ENCODE measurements around the gene ACD.

The ACD gene

GRCh38 chr16:67661101-67661761 is 1.2 kb upstream of the ACD start:
- peak; percentile 40 for DNase-seq

GRCh38 chr16:67660564-67661028 is 536 bp upstream of the ACD start, which contains the start of gene PARD6A:
TSS of gene PARD6A (plus strand) at chr16:67660960. CDS start at chr16:67661039, 79 bp downstream.
- peak; percentile 91 for DNase-seq

- no peak for DNase-seq
These were observed 998 bp downstream of the ACD start for GRCh38 chr16:67658849-67659674.

GRCh38 chr16:67657751-67658518 is 2.1 kb downstream of the ACD start:
- DNase-seq = no peak

GRCh38 chr16:67657017-67657608 is 2.9 kb downstream of the ACD start:
- no peak for DNase-seq

GRCh38 chr16:67656344-67657016 is 3.6 kb downstream of the ACD start:
- DNase-seq = no peak

- DNase-seq = no peak
These were observed 4.7 kb downstream of the ACD start for GRCh38 chr16:67655363-67655762.

GRCh38 chr16:67654403-67654911 is 5.6 kb downstream of the ACD start:
- no peak for DNase-seq

- no peak for DNase-seq
These were observed 6.2 kb downstream of the ACD start for GRCh38 chr16:67653789-67654402.

- DNase-seq = no peak
These were observed 6.8 kb downstream of the ACD start for GRCh38 chr16:67653128-67653788.

GRCh38 chr16:67652578-67653127 is 7.4 kb downstream of the ACD start:
- DNase-seq = no peak

GRCh38 chr16:67651847-67652246 is 8.2 kb downstream of the ACD start:
- DNase-seq = no peak

- DNase-seq = no peak
These were observed 9.0 kb downstream of the ACD start for GRCh38 chr16:67651039-67651438.

- no peak for DNase-seq
These were observed 10.0 kb downstream of the ACD start for GRCh38 chr16:67650023-67650422.

- DNase-seq = no peak
These were observed 10.5 kb downstream of the ACD start for GRCh38 chr16:67649494-67649931.

GRCh38 chr16:67648764-67649407 is 11.2 kb downstream of the ACD start:
- no peak for DNase-seq

GRCh38 chr16:67648088-67648763 is 11.8 kb downstream of the ACD start:
- DNase-seq = no peak

- DNase-seq = no peak
These were observed 12.4 kb downstream of the ACD start for GRCh38 chr16:67647681-67648080.

GRCh38 chr16:67647111-67647651 is 12.9 kb downstream of the ACD start:
- no peak for DNase-seq

Measured in DMS 273 treated with DMSO at 0.1 percent for 48 hours (cell line).